Thyroid gland (tissue), 4 donors: ENCODE results near the gene RUSC1. TPM values are rescaled to one million over a fixed set of nuclear protein-coding genes. Genes with fewer than 3 reads are reported as not detected.

ENCODE experiments used
- DNase-seq, 2 donors: peaks; one replicate each; pipeline ENCODE4 v3.0.0-alpha.2; 2019
- H3K27ac ChIP-seq, 3 donors: fragments of 200-600 bp; sonication (generic); 1 replicate in 2 of 3; 2 replicates in 1 of 3; pipeline ENCODE4 v1.5.1; 2016 to 2019; ENCODE audit warnings: mild to moderate bottlenecking in 1 of 3, moderate library complexity in 1 of 3
- H3K27me3 ChIP-seq: fragments of 200-600 bp; sonication (generic); one replicate; pipeline ENCODE4 v1.5.1; 2019
- H3K36me3 ChIP-seq, 2 donors: fragments of 200-600 bp; sonication (generic); one replicate each; pipeline ENCODE4 v1.5.1; 2016 to 2019
- H3K4me1 ChIP-seq, 2 donors: fragments of 200-600 bp; sonication (generic); one replicate each; pipeline ENCODE4 v1.5.1; 2017 to 2019
- H3K4me3 ChIP-seq, 3 donors: fragments of 200-600 bp; sonication (generic); replicated peaks in 1 of 3; 1 replicate in 2 of 3; 2 replicates in 1 of 3; pipeline ENCODE4 v1.5.1; 2016; ENCODE audit warnings: mild to moderate bottlenecking in 1 of 3
- H3K9me3 ChIP-seq: fragments of 200-600 bp; sonication (generic); one replicate; pipeline ENCODE4 v1.5.1; 2017
- CTCF ChIP-seq, 6 experiments: fragments of 200-600 bp in 3 of 6; fragments of 450-650 bp in 3 of 6; sonication (generic) in 3 of 6; IDR thresholded peaks; one replicate each; pipeline ENCODE4 v1.5.1; 2016 to 2019; ENCODE audit warnings: antibody characterized with exemption in 6 of 6, mild to moderate bottlenecking in 2 of 6, inconsistent platforms in 1 of 6, moderate library complexity in 1 of 6
- POLR2A ChIP-seq, 2 donors: fragments of 450-650 bp; IDR thresholded peaks; one replicate each; pipeline ENCODE4 v1.6.1; 2017; ENCODE audit warnings: antibody characterized with exemption in 2 of 2, mild to moderate bottlenecking in 2 of 2, moderate library complexity in 1 of 2
- WGBS, 2 donors: methylation state at CpG; one replicate each; pipeline ENCODE4 v1.1.5; 2017; 5-methylcytosine and 5-hydroxymethylcytosine counted together
- intact Hi-C: fragments of 100-400 bp; cut with DNase I; formaldehyde crosslinking; loops from one replicate; pipeline ENCODE4 v1.15.1; 2023
- total RNA-seq, 4 donors: library from RNA; depleted of rRNA; stranded (reverse); fragments of >200 nt; gene quantifications; one replicate each; pipeline ENCODE4 v1.2.3, GENCODE V29; 2016

Gene RUSC1
- total RNA-seq, 4 donors from 2014 or later, result 14.9 to 20.1 (median 16.9) TPM

GRCh38 chr1:155301342-155301841 is 19.3 kb upstream of the RUSC1 start, which contains the start of gene PKLR:
TSS of gene PKLR (minus strand) at chr1:155301438. CDS start at chr1:155301395, 43 bp downstream.
- TF ChIP-seq CTCF (IDR thresholded peaks at IDR 0.05) (no peak), POLR2A (IDR thresholded peaks at IDR 0.05) (no peak)
- Histone ChIP-seq H3K4me1 (no peaks in the 10 kb centered on the region), H3K9me3 (no peaks in the 10 kb centered on the region), H3K27ac (no peak within 1 kb of the TSS), H3K36me3 (no peaks in the 10 kb centered on the region), H3K27me3 (no peaks in the 10 kb centered on the region), H3K4me3 (no peak within 1 kb of the TSS)
- DNase-seq, result no peak
- intact Hi-C loops, result no loop called here
- WGBS, 2 donors, result 79 to 86% methylated on average over 5 of the region's 5 CpGs

- 48 to 56% methylated on average over 11 of the region's 11 CpGs for WGBS, 2 donors
Measured at GRCh38 chr1:155304558-155305063, 16.1 kb upstream of the RUSC1 start.

GRCh38 chr1:155305881-155306391 is 14.8 kb upstream of the RUSC1 start:
- 55 to 86% methylated on average over 3 to 7 of the region's 7 CpGs for WGBS, 2 donors
- intact Hi-C loops, result no loop called here
- DNase-seq, result no peak
- H3K36me3 ChIP-seq, result no peaks in the 10 kb centered on the region
- TF ChIP-seq CTCF (IDR thresholded peaks at IDR 0.05) (no peak), POLR2A (IDR thresholded peaks at IDR 0.05) (no peak)
- no peaks in the 10 kb centered on the region for H3K27me3 ChIP-seq
- H3K27ac ChIP-seq, result no peak overlapping the region
- peaks cover 13 to 20% of the 10 kb centered on the region in 2 donors for H3K4me1 ChIP-seq
- H3K9me3 ChIP-seq, result no peaks in the 10 kb centered on the region
- H3K4me3 ChIP-seq, result no peak overlapping the region

More at GRCh38 chr1:155304558-155305063, 16.1 kb upstream of the RUSC1 start:
- no peaks in the 10 kb centered on the region for H3K27me3 ChIP-seq
- TF ChIP-seq CTCF (IDR thresholded peaks at IDR 0.05) (no peak), POLR2A (IDR thresholded peaks at IDR 0.05) (no peak)
- H3K4me1 ChIP-seq, result peaks cover 4 to 9% of the 10 kb centered on the region in 2 donors
- H3K9me3 ChIP-seq, result no peaks in the 10 kb centered on the region
- H3K36me3 ChIP-seq, result no peaks in the 10 kb centered on the region
- DNase-seq, result no peak
- no peak overlapping the region for H3K4me3 ChIP-seq
- no peak overlapping the region for H3K27ac ChIP-seq
- intact Hi-C loops, result no loop called here

GRCh38 chr1:155307247-155307740 is 13.4 kb upstream of the RUSC1 start:
- Histone ChIP-seq H3K4me1 (peaks cover 13 to 20% of the 10 kb centered on the region in 2 donors), H3K4me3 (no peak overlapping the region), H3K9me3 (no peaks in the 10 kb centered on the region), H3K27ac (no peak overlapping the region), H3K27me3 (no peaks in the 10 kb centered on the region), H3K36me3 (no peaks in the 10 kb centered on the region)
- DNase-seq, result no peak
- WGBS, 2 donors, result 51 to 62% methylated on average over 6 of the region's 6 CpGs
- TF ChIP-seq CTCF (IDR thresholded peaks at IDR 0.05) (peak in 1 of 6 experiments; percentile 3), POLR2A (IDR thresholded peaks at IDR 0.05) (no peak)
- intact Hi-C loops, result no loop called here
